GM12865 (cell line): Measurements from ENCODE around the gene PLA2G6.

ENCODE experiments used
- DNase-seq: peaks from one replicate; pipeline ENCODE4 v3.0.0; 2010; ENCODE audit warnings: low read depth
- H3K4me3 ChIP-seq: 2 replicates; pipeline ENCODE4 v1.5.1; 2011; ENCODE audit warnings: mild to moderate bottlenecking, low read depth, low read length, control low read depth
- TF ChIP-seq, protein P1 (sequence below): IDR thresholded peaks from 2 replicates; pipeline ENCODE4 v1.5.1; 2011; ENCODE audit warnings: low read length, control low read depth, low read depth, inconsistent platforms; ENCODE audit not compliant: insufficient read depth; ENCODE audit errors: missing control alignments

The PLA2G6 gene

GRCh38 chr22:38137876-38138687, 43.5 kb downstream of the PLA2G6 start:
- TF ChIP-seq, protein P1, sequence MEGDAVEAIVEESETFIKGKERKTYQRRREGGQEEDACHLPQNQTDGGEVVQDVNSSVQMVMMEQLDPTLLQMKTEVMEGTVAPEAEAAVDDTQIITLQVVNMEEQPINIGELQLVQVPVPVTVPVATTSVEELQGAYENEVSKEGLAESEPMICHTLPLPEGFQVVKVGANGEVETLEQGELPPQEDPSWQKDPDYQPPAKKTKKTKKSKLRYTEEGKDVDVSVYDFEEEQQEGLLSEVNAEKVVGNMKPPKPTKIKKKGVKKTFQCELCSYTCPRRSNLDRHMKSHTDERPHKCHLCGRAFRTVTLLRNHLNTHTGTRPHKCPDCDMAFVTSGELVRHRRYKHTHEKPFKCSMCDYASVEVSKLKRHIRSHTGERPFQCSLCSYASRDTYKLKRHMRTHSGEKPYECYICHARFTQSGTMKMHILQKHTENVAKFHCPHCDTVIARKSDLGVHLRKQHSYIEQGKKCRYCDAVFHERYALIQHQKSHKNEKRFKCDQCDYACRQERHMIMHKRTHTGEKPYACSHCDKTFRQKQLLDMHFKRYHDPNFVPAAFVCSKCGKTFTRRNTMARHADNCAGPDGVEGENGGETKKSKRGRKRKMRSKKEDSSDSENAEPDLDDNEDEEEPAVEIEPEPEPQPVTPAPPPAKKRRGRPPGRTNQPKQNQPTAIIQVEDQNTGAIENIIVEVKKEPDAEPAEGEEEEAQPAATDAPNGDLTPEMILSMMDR: no peak

GRCh38 chr22:38136607-38137006, 45.0 kb downstream of the PLA2G6 start:
- no peak for DNase-seq
- no peak overlapping the region for H3K4me3 ChIP-seq
- TF ChIP-seq, protein P1: no peak

More at GRCh38 chr22:38137876-38138687, 43.5 kb downstream of the PLA2G6 start:
- DNase-seq: no peak
- no peak overlapping the region for H3K4me3 ChIP-seq

- DNase-seq: no peak
- TF ChIP-seq, protein P1: no peak
- no peak overlapping the region for H3K4me3 ChIP-seq
Observed at GRCh38 chr22:38135133-38135706, 46.4 kb downstream of the PLA2G6 start.

DNA sequence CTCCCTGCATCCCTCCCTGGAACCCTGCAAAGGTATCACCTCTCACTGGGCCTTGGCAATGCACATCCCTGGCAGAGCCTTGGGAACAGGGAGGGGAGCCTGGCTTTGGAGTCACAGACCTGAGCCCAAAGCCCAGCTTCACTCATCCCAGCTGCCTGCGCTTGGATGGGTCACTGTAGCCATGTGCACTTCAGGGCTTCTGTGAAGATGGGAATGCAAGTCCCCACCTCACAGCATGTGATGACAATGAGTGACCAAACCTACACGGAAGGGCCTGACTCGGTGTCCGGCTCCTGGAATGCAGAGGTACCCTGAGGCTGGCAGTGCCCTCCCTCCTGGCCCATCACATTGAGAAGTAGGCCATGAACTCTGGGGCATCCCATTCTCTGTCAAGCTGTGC, 48.3 kb downstream of the PLA2G6 start:
- no peak for DNase-seq
- TF ChIP-seq, protein P1: no peak
- H3K4me3 ChIP-seq: no peak overlapping the region

DNA sequence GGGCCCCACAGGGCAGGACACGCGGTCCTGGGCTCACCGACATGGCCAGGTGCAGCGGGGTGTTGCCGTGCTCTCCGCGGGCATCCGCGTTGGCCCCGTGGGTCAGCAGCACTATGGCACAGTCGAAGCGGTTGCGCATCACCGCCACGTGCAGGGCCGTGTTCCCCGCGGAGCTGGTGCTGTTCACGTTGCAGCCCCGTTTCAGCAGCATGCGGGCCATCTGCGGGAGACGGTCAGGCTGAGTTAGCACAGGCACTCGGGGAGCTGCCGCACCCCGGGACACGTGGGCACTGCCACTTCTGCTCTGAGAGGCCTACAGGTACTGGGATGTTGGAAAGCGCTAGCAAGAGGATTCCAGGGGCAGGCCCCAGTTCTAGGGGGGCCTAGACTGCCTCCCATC, 48.8 kb downstream of the PLA2G6 start:
- TF ChIP-seq, protein P1: no peak
- H3K4me3 ChIP-seq: no peak overlapping the region
- DNase-seq: no peak

DNA sequence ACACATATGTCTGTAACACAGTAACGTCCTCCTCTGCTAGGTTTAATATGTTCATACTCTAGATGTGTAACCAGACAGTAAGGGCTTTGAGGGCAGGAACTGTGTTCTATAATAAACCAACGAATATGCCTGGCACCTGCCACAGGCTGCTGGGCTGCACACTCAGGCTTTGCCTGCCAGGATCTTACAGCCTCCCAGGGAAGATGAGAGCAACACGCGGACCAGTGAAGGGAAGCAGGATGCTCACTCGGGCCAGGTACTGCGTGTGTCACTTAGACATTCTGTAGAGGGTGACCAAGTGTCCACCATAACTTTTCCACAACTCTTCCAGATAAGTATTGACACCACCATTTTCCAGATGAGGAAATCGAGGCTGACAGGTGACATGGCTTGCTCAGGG, 49.5 kb downstream of the PLA2G6 start:
- TF ChIP-seq, protein P1: no peak
- no peak for DNase-seq

More for the DNA sequence above, 49.5 kb downstream of the PLA2G6 start:
- H3K4me3 ChIP-seq: no peak overlapping the region
